Tibial nerve (tissue), 4 donors: ENCODE data around the gene C2orf72. TPM values are rescaled to one million over a fixed set of nuclear protein-coding genes. Genes with fewer than 3 reads are reported as not detected.

ENCODE experiments used
- DNase-seq, 2 donors: peaks; one replicate each; pipeline ENCODE4 v3.0.0-alpha.2; 2019; ENCODE audit warnings: low spot score in 2 of 2
- H3K27ac ChIP-seq, 4 donors: fragments of 200-600 bp; sonication (generic) in 3 of 4; one replicate each; pipeline ENCODE4 v1.5.1; 2017 to 2019; ENCODE audit warnings: mild to moderate bottlenecking in 1 of 4
- H3K27me3 ChIP-seq, 2 donors: fragments of 200-600 bp; sonication (generic) in 1 of 2; one replicate each; pipeline versions ENCODE4 v1.5.1 to v1.6.0; 2017 to 2019
- H3K36me3 ChIP-seq, 3 donors: fragments of 200-600 bp; sonication (generic); one replicate each; pipeline ENCODE4 v1.5.1; 2018 to 2019
- H3K4me1 ChIP-seq, 4 donors: fragments of 200-600 bp; sonication (generic) in 3 of 4; one replicate each; pipeline ENCODE4 v1.5.1; 2017 to 2019
- H3K4me3 ChIP-seq, 4 donors: fragments of 200-600 bp; sonication (generic) in 3 of 4; one replicate each; pipeline ENCODE4 v1.5.1; 2017 to 2019; ENCODE audit warnings: mild to moderate bottlenecking in 1 of 4, moderate library complexity in 1 of 4
- H3K9me3 ChIP-seq, 4 donors: fragments of 200-600 bp; sonication (generic) in 3 of 4; one replicate each; pipeline ENCODE4 v1.5.1; 2017 to 2019
- CTCF ChIP-seq, 5 experiments: fragments of 200-600 bp in 3 of 5; fragments of 450-650 bp in 2 of 5; sonication (generic) in 3 of 5; IDR thresholded peaks; one replicate each; pipeline ENCODE4 v1.5.1; 2016 to 2019; ENCODE audit warnings: antibody characterized with exemption in 5 of 5, mild to moderate bottlenecking in 3 of 5, moderate library complexity in 2 of 5
- EP300 ChIP-seq, 2 donors: sonication (generic); formaldehyde crosslinking; IDR thresholded peaks; one replicate each; pipeline ENCODE4 v1.6.1; 2017; ENCODE audit warnings: antibody characterized with exemption in 2 of 2, mild to moderate bottlenecking in 1 of 2
- POLR2A ChIP-seq, 2 donors: fragments of 450-650 bp; IDR thresholded peaks; one replicate each; pipeline ENCODE4 v1.6.1; 2017; ENCODE audit warnings: antibody characterized with exemption in 2 of 2, mild to moderate bottlenecking in 2 of 2, moderate library complexity in 2 of 2
- WGBS, 2 donors: methylation state at CpG; one replicate each; pipeline ENCODE4 v1.1.5; 2018; 5-methylcytosine and 5-hydroxymethylcytosine counted together
- total RNA-seq, 4 donors: library from RNA; depleted of rRNA; stranded (reverse); fragments of >200 nt; gene quantifications; one replicate each; pipeline ENCODE4 v1.1.0, GENCODE V29; 2016

Gene C2orf72
- total RNA-seq, 4 donors from 2014 or later: 0.20 to 2.6 (median 0.42) TPM; not detected in 1

GRCh38 chr2:231007286-231008098 lies 29.8 kb upstream of the C2orf72 start:
- Histone ChIP-seq H3K27me3 (no peaks in the 10 kb centered on the region), H3K9me3 (no peaks in the 10 kb centered on the region), H3K27ac (no peak overlapping the region), H3K4me3 (no peak overlapping the region), H3K36me3 (no peaks in the 10 kb centered on the region), H3K4me1 (no peaks in the 10 kb centered on the region)
- TF ChIP-seq CTCF (IDR thresholded peaks at IDR 0.05) (no peak), EP300 (IDR thresholded peaks at IDR 0.05) (no peak), POLR2A (IDR thresholded peaks at IDR 0.05) (no peak)
- DNase-seq: no peak
- 58 to 70% methylated on average over 9 to 10 of the region's 10 CpGs for WGBS, 2 donors

- no peaks in the 10 kb centered on the region for H3K4me1 ChIP-seq
- no peak overlapping the region for H3K4me3 ChIP-seq
- H3K27me3 ChIP-seq: no peaks in the 10 kb centered on the region
- WGBS, 2 donors: 75 to 80% methylated on average over 6 of the region's 6 CpGs
- H3K9me3 ChIP-seq: no peaks in the 10 kb centered on the region
- DNase-seq: no peak
- H3K36me3 ChIP-seq: no peaks in the 10 kb centered on the region
- H3K27ac ChIP-seq: no peak overlapping the region
- TF ChIP-seq CTCF (IDR thresholded peaks at IDR 0.05) (no peak), POLR2A (IDR thresholded peaks at IDR 0.05) (no peak), EP300 (IDR thresholded peaks at IDR 0.05) (no peak)
Measured at GRCh38 chr2:231008131-231008530, 29.2 kb upstream of the C2orf72 start.

- TF ChIP-seq POLR2A (IDR thresholded peaks at IDR 0.05) (no peak), CTCF (IDR thresholded peaks at IDR 0.05) (no peak), EP300 (IDR thresholded peaks at IDR 0.05) (no peak)
- Histone ChIP-seq H3K4me1 (no peaks in the 10 kb centered on the region), H3K9me3 (no peaks in the 10 kb centered on the region), H3K27me3 (peaks cover 0 to 1% of the 10 kb centered on the region in 2 donors), H3K36me3 (no peaks in the 10 kb centered on the region), H3K4me3 (no peak overlapping the region), H3K27ac (no peak overlapping the region)
- no peak for DNase-seq
- WGBS, 2 donors: 61 to 71% methylated on average over 14 of the region's 14 CpGs
Measured at GRCh38 chr2:231009236-231009919, 27.9 kb upstream of the C2orf72 start.

- no peak overlapping the region for H3K27ac ChIP-seq
- TF ChIP-seq POLR2A (IDR thresholded peaks at IDR 0.05) (no peak), CTCF (IDR thresholded peaks at IDR 0.05) (no peak), EP300 (IDR thresholded peaks at IDR 0.05) (no peak)
- peaks cover 0 to under 1% (median 0%) of the 10 kb centered on the region in 4 donors for H3K4me1 ChIP-seq
- no peaks in the 10 kb centered on the region for H3K36me3 ChIP-seq
- H3K27me3 ChIP-seq: peaks cover 0 to 7% of the 10 kb centered on the region in 2 donors
- H3K4me3 ChIP-seq: no peak overlapping the region
- 67 to 71% methylated on average over 2 of the region's 2 CpGs for WGBS, 2 donors
- no peaks in the 10 kb centered on the region for H3K9me3 ChIP-seq
- DNase-seq: no peak
Measured at GRCh38 chr2:231010201-231010730, 27.1 kb upstream of the C2orf72 start.

- H3K4me1 ChIP-seq: peaks cover 0 to 5% (median 0%) of the 10 kb centered on the region in 4 donors
- DNase-seq: no peak
- no peak overlapping the region for H3K4me3 ChIP-seq
- peaks cover 0 to 7% of the 10 kb centered on the region in 2 donors for H3K27me3 ChIP-seq
- no peak overlapping the region for H3K27ac ChIP-seq
- no peak for TF ChIP-seq CTCF (IDR thresholded peaks at IDR 0.05)
- TF ChIP-seq POLR2A (IDR thresholded peaks at IDR 0.05): no peak
- no peak for TF ChIP-seq EP300 (IDR thresholded peaks at IDR 0.05)
- WGBS, 2 donors: 32 to 50% methylated on average over 2 of the region's 2 CpGs
- H3K9me3 ChIP-seq: no peaks in the 10 kb centered on the region
- H3K36me3 ChIP-seq: no peaks in the 10 kb centered on the region
Measured at GRCh38 chr2:231011526-231011925, 25.8 kb upstream of the C2orf72 start.
